K562 (cell line): Measurements from ENCODE around the gene ZNRF2. TPM values are rescaled to one million over a fixed set of nuclear protein-coding genes. Genes with fewer than 3 reads are reported as not detected.

Experiments
- BHLHE40 ChIP-seq: IDR thresholded peaks from 2 replicates; pipeline ENCODE4 v1.6.1; 2011; ENCODE audit warnings: low read length, improper control_type of control experiment
- CBFA2T3 ChIP-seq: fragments of 450-650 bp; IDR thresholded peaks from 2 replicates; pipeline ENCODE4 v1.6.1; 2017
- CBX3 ChIP-seq, 2 experiments: IDR thresholded peaks; 1 replicate in 1 of 2; 2 replicates in 1 of 2; pipeline ENCODE4 v1.6.1; 2012; ENCODE audit warnings: inconsistent platforms in 2 of 2, low read length in 2 of 2, borderline replicate concordance in 1 of 2, control low read depth in 1 of 2
- CBX8 ChIP-seq: fragments of 200-600 bp; sonication (generic); IDR thresholded peaks from 2 replicates; pipeline ENCODE4 v1.6.1; 2012; ENCODE audit warnings: borderline replicate concordance, mixed run types, low read depth, mild to moderate bottlenecking, moderate library complexity, mixed read lengths, low read length, control low read depth, inconsistent platforms; ENCODE audit not compliant: poor library complexity, severe bottlenecking; ENCODE audit errors: extremely low read depth
- CEBPZ ChIP-seq: fragments of 150-350 bp; IDR thresholded peaks from 2 replicates; pipeline ENCODE4 v1.6.1; 2014; ENCODE audit warnings: low read depth, mild to moderate bottlenecking, low read length, borderline replicate concordance
- HMG20A ChIP-seq: fragments of 450-650 bp; formaldehyde crosslinking; conservative IDR thresholded peaks from 2 replicates; pipeline ENCODE4 v1.4.0; 2020; ENCODE audit warnings: mild to moderate bottlenecking, mixed read lengths
- HNRNPK ChIP-seq: fragments of 200-400 bp; formaldehyde crosslinking; IDR thresholded peaks from one replicate; pipeline ENCODE4 v1.6.1; 2018; ENCODE audit warnings: mild to moderate bottlenecking, low read depth, low read length; ENCODE audit not compliant: poor library complexity, severe bottlenecking
- KAT8 ChIP-seq: fragments of 450-650 bp; IDR thresholded peaks from 2 replicates; pipeline ENCODE4 v1.6.1; 2016; ENCODE audit warnings: low read depth, mild to moderate bottlenecking
- RBFOX2 ChIP-seq: fragments of 200-400 bp; formaldehyde crosslinking; IDR thresholded peaks from 2 replicates; pipeline ENCODE4 v1.6.1; 2017; ENCODE audit warnings: low read depth, mild to moderate bottlenecking, low read length, moderate library complexity
- RUNX1 ChIP-seq: sonication (generic); IDR thresholded peaks from 2 replicates; pipeline ENCODE4 v1.6.1; 2016; ENCODE audit warnings: antibody characterized with exemption, low read depth
- SETDB1 ChIP-seq: IDR thresholded peaks from one replicate; pipeline ENCODE4 v1.6.1; 2012; ENCODE audit warnings: low read length, control low read depth, inconsistent platforms
- TCF7 ChIP-seq: sonication (generic); IDR thresholded peaks from 2 replicates; pipeline ENCODE4 v1.6.1; 2016; ENCODE audit warnings: antibody characterized with exemption, borderline replicate concordance
- TFE3 ChIP-seq: fragments of 450-650 bp; formaldehyde crosslinking; IDR thresholded peaks from 2 replicates; pipeline ENCODE4 v1.4.0; 2020; ENCODE audit warnings: mild to moderate bottlenecking, mixed read lengths
- ZNF23 ChIP-seq: fragments of 250-450 bp; sonication (Bioruptor Pico); IDR thresholded peaks from 2 replicates; pipeline ENCODE4 v1.4.0; 2020; ENCODE audit warnings: mild to moderate bottlenecking
- ZNF282 ChIP-seq: sonication (generic); formaldehyde crosslinking; IDR thresholded peaks from 2 replicates; pipeline ENCODE4 v1.8.1; 2023; ENCODE audit warnings: missing genetic modification reagents
- ZNF583 ChIP-seq: fragments of 250-450 bp; sonication (Bioruptor Pico); IDR thresholded peaks from 2 replicates; pipeline ENCODE4 v1.4.0; 2020
- ZNF609 ChIP-seq: sonication (generic); formaldehyde crosslinking; IDR thresholded peaks from 2 replicates; pipeline ENCODE4 v1.8.1; 2023; ENCODE audit warnings: missing genetic modification reagents, mild to moderate bottlenecking, borderline replicate concordance
- polyA plus RNA-seq, 8 experiments: library from polyadenylated mRNA; depleted of rRNA in 4 of 8; stranded (reverse) in 5 of 8; unstranded in 3 of 8; fragments of >200 nt; fragmentation: Nextera tagmentation in 2 of 8; fragmentation: Illumina TruSeq in 1 of 8; extraction: Ambion mirVana in 2 of 8; extraction: Trizol in 1 of 8; gene quantifications; 2 replicates each; pipeline versions ENCODE4 v1.2.1 to v1.2.3, GENCODE V29; 2011 to 2014; ENCODE audit warnings: inconsistent platforms in 1 of 8, missing spikeins in 1 of 8
- total RNA-seq, 7 experiments: library from RNA; depleted of rRNA in 6 of 7; stranded (reverse); fragments of >200 nt in 6 of 7; fragmentation: Illumina TruSeq in 2 of 7; extraction: Trizol in 2 of 7; gene quantifications; 2 replicates each; pipeline versions ENCODE4 v1.2.1 to v1.2.3, GENCODE V29; 2011 to 2021; ENCODE audit warnings: low replicate concordance in 1 of 7

The ZNRF2 gene
- total and polyA plus RNA-seq, 9 of the 15 experiments (the other 6 are each of a cell fraction or from before 2014, with no cell fraction given), result 1.1 to 13.9 (median 5.5) TPM

GRCh38 chr7:30284298-30285066, at the start of gene ZNRF2 (continued):
- TF ChIP-seq TFE3 (CRISPR knock-in tag), result no peak
- peak in 1 of 2 experiments; percentile 85; a peak in 1 of 3 replicates for TF ChIP-seq CBX3 (IDR thresholded peaks at IDR 0.05; ENCODE audit: borderline replicate concordance in 1 of 2, low read length in 2 of 2)
- TF ChIP-seq RBFOX2, result peak; percentile 87
- TF ChIP-seq ZNF583 (CRISPR knock-in tag), result no peak
- no peak for TF ChIP-seq ZNF609 (CRISPR knock-in tag)
- no peak for TF ChIP-seq HMG20A (CRISPR knock-in tag)
- TF ChIP-seq SETDB1, result no peak
- no peak for TF ChIP-seq RUNX1
- TF ChIP-seq TCF7, result no peak
- TF ChIP-seq CBFA2T3, result no peak
- no peak for TF ChIP-seq ZNF23 (CRISPR knock-in tag)
- peak; percentile 99 for TF ChIP-seq BHLHE40
- no peak for TF ChIP-seq ZNF282 (CRISPR knock-in tag)
- TF ChIP-seq HNRNPK, result peak; percentile 50
- TF ChIP-seq KAT8, result no peak
- no peak for TF ChIP-seq CEBPZ
- no peak for TF ChIP-seq CBX8
